GM18526 (cell line): ENCODE measurements around the gene MXRA8.

ENCODE experiments used
- POLR2A ChIP-seq: IDR thresholded peaks from 3 replicates; pipeline ENCODE4 v1.6.1; 2011; ENCODE audit not compliant: insufficient read length; ENCODE audit errors: extremely low read depth

The MXRA8 gene

GRCh38 chr1:1359664-1360468, 1.5 kb upstream of the MXRA8 start:
- no peak for TF ChIP-seq POLR2A

DNA sequence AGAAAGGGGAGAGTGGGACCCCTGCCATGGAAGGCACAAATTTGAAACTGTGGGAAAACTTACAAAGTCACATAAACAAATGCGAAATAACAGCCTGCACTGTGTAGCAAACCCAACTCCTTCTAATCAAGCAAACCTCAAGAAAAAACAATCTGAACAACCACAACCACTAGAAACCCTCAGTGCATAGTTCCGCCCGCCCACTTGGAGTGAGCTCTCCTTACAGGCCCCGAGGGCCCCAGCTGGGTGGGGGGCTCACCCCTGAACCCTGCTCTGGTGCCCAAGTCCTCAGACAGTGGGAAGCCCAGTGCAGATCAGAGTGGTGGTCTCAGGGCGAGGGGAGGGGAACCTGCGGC, 931 bp upstream of the MXRA8 start:
- TF ChIP-seq POLR2A: no peak

GRCh38 chr1:1357871-1358432, 403 bp downstream of the MXRA8 start:
- TF ChIP-seq POLR2A: no peak

- TF ChIP-seq POLR2A: no peak
These were observed 1.5 kb downstream of the MXRA8 start for GRCh38 chr1:1356796-1357401.

DNA sequence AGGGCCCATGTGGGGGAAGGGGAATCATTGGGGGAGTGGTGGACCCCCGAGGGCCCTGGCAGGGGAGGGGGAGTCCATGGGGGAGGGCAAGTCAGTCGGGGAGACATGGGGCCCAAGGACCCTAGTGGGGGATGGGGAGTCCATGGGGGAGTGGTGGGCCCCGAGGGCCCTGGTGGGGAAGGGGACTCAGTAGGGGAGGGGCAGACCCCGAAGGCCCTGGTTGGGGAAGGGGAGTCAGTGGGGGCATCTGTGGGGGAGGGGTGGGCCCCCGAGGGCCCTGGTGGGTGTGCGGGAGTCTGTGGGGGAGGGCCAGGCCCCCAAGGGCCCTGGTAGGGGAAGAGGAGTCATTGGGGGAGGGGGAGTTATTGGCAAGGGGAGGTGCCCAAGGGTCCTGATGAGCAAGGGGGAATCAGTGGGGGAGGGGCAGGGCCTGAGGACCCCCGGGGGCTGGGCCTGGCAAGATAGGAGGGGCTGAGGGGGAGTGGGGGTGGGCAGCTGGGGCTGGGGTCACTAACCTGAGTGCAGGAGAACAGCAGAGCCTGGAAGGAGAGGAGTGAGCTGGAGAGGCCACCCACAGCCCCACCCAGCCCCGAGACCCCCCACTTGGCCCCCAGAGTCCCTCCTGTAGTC, 2.1 kb downstream of the MXRA8 start:
- no peak for TF ChIP-seq POLR2A

DNA sequence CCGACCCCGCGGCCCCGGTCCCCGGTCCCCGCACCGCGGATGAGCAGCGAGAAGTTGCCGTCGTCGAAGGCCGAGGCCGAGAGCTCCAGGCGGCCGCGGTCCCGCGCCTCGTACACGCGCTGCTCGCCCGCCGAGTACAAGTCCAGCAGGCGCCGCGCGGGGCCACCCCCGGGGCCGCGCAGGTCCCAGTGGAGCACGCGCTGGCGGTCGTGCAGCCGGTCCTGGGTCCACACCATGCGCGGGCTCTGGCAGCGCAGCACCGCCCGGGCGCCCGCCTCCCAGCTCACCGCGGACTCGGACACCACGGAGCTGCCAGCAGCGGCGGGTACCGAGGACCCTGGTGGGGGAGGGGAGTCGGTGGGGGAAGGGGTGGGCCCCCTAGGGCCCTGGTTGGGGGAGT, 2.9 kb downstream of the MXRA8 start:
- TF ChIP-seq POLR2A: no peak

DNA sequence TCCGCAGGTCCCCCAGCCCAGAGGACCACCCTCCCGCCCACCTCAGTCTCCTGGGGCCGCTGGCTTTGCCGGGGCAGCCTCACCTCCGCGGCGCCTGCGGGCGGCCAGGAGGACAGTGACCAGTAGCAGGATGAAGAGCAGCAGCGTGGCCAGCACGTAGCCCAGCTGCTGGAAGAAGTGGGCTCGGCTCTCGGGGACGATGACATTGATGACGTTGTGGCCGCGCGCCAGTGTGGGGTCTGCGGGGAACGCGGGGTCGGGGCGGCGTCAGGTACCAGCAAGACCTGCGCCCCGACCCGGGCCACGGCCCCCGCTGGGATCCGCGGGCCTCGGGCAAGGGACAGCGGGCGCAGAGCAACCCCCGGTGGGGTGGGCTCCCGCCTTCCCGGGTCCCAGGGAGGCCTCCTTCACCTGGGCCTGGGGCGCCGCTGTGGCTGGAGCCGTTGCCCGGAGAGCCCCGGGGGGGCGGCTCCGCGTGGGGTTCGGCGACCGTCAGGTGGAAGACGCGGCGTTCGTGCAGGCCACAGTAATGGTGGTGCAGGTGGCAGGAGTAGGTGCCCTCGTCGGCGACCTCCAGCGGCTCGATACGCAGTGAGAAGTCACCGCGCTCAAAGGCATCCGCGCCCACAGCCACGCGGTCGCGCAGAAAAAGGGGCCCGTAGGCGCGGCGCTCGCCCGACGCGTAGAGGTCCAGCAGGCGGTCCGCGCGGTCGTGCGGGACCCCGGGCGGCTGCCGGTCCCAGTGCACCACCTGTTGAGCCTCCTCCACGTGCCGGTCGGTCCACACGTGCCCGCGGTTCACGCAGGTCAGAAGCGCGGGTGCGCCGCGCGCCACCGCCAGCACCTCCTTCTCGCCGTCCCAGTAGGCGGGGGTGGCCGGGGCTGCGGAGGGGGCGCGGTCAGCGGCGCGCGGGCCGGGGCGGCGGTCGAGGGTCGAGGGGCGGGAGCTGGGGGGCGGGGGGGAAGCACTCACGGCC, 3.8 kb downstream of the MXRA8 start:
- no peak for TF ChIP-seq POLR2A

DNA sequence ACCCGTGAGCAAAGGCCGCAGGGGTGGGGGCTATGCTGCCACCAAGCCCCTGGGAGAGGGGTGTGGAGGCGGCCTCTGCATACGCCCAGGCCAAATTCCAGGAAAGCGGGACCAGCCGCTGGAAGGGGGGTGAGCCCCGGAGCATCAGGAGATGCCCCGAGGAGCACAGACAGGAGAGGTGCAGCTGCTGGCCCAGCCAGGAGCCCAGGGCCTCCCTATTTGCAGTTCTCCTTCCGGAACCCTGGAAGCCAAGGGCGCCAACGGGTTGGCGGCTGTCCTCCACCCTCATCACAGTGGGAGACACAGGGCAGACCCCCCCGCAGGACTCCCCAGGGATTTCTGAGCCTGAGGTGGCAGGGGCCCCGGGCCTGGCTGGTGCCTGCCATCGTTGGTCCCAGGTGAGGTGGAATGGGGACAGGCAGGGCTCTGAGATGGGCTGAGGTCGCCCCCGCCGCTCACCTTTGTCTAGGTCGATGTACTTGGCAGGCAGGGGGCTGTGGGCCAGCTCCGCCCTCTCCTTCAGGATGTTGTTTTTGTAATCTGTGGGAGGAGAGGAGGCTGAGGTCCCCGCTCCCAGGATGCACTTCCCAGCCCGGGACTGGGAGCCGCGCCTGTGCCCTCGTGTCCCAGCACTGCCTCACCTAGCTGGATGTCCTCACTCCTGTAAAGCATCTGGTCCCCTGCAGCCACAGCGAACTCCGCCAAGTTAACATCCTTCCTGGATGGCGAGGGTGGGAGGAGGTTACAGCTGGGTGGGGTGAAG, 4.8 kb downstream of the MXRA8 start:
- TF ChIP-seq POLR2A: no peak

DNA sequence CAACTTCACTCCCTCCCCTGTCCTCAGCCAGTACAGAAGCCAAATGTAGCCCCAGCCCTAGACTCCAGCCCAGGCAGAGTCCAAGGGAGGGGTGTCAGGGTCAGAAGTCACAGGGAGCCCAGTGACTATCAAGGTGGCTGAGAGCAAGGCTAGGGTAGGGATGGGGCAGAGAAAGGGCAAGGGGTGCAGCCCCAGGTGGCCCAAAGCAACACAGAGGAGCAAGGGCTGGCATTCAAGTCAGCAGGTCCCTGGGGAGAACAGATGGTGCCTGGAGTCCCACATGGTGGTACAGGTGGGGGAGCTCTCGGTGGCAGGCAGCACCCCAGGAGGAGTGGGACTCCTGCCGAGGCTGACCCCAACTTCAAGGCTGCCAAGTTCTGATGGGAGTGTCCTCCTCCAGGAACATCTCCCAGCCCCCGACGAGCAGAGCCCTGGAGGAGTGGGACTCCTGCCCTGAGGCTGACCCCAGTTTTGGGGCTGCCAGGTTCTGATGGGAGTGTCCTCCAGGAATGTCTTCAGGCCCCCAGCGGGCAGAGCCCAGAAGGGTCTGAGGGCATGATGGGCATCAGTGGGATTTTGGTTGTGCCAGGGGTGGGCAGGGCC, 5.5 kb downstream of the MXRA8 start:
- no peak for TF ChIP-seq POLR2A

DNA sequence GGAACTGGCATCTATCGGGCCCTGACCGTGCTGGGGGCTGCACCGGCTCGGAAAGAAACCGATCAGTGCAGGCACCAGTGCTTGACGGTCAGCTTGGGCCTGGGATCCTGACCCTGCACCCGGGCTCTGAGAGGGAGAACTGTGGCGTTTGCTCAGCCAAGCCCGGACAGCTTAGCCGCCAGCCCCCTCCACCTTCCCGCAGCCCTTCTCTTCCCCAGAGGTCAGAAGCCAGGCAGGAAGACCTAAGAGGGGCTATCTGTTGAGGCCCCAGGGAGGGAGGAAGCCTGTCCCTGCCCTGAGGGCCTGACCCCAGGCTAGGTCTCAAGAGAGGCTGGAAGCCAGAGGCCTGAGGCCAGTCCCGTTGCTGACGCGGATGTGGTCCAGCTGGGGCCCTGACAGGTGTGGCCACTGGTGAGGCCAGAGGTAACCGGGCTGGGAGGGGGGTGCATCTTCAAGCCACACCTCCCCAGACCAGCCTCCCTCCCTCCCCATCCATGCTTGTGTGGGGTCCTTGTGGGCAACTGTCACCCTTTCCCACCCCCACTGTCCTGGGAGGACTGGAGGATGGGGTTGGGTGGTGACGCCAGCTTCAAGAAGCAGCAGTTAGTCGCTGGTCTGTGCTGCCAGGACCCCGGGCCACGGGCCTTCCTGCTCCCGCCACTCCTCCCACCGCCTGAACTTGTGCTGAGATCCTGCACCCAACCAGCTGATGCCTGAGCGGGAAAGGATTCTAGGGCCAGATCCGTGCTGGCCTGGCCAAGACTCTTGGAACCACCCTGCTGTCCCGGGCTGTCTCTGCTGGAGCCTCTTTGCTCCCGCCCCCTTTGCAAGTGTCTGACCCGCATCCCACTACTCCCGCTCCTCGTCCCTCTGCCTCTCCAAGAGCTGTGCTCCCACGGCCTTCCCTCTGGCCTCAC, 6.6 kb downstream of the MXRA8 start:
- no peak for TF ChIP-seq POLR2A

GRCh38 chr1:1349256-1350012, 8.9 kb downstream of the MXRA8 start, which contains the start of gene DVL1:
TSS of gene DVL1 (minus strand) at chr1:1349418. CDS start at chr1:1349065, 353 bp downstream.
- TF ChIP-seq POLR2A: peak; percentile 56
